BJ (cell line): ENCODE measurements around the gene KRTAP19-2. TPM values are rescaled to one million over a fixed set of nuclear protein-coding genes. Genes with fewer than 3 reads are reported as not detected.

ENCODE experiments used
- CTCF ChIA-PET: fragments of 350-600 bp; formaldehyde crosslinking; extraction: SDS; loops from one replicate; lab custom pipeline; 2021; ENCODE audit warnings: antibody characterized with exemption, inconsistent platforms; lab: Yijun Ruan, JAX
- POLR2A ChIA-PET: fragments of 300-600 bp; sonication (Branson Sonifier 250); formaldehyde crosslinking; extraction: SDS; loops from one replicate; lab custom pipeline; 2021; ENCODE audit warnings: antibody characterized with exemption; lab: Charles Lee
- DNase-seq: peaks from one replicate; pipeline ENCODE4 v3.0.0-alpha.2; 2011; ENCODE audit warnings: low read depth
- H3K27me3 ChIP-seq: 2 replicates; pipeline ENCODE4 v1.6.0; 2011; ENCODE audit warnings: low read length; ENCODE audit not compliant: control insufficient read depth, insufficient read depth
- H3K36me3 ChIP-seq: 2 replicates; pipeline ENCODE4 v1.5.1; 2011; ENCODE audit warnings: low read length; ENCODE audit not compliant: control insufficient read depth, insufficient read depth
- H3K4me3 ChIP-seq: 2 replicates; pipeline ENCODE4 v1.5.1; 2011; ENCODE audit warnings: low read depth, mild to moderate bottlenecking, control low read depth, low read length
- polyA plus RNA-seq: library from polyadenylated mRNA; depleted of rRNA; stranded (reverse); fragments of >200 nt; gene quantifications from 2 replicates; pipeline ENCODE4 v1.2.3, GENCODE V29; 2011; rRNA removed
- small RNA-seq: library from RNA; depleted of rRNA; stranded (forward); fragments of <200 nt; gene quantifications from one replicate; pipeline ENCODE3, GENCODE V24; 2012; ENCODE audit warnings: low replicate concordance, low read depth; ENCODE audit not compliant: insufficient read length
- TF ChIP-seq, protein P1 (sequence below): IDR thresholded peaks from 2 replicates; pipeline ENCODE4 v1.5.1; 2011; ENCODE audit warnings: low read depth, mild to moderate bottlenecking, control low read depth, inconsistent platforms, low read length, moderate library complexity; ENCODE audit not compliant: insufficient read depth

Gene KRTAP19-2
- polyA plus RNA-seq, 1 experiment, result not detected

DNA sequence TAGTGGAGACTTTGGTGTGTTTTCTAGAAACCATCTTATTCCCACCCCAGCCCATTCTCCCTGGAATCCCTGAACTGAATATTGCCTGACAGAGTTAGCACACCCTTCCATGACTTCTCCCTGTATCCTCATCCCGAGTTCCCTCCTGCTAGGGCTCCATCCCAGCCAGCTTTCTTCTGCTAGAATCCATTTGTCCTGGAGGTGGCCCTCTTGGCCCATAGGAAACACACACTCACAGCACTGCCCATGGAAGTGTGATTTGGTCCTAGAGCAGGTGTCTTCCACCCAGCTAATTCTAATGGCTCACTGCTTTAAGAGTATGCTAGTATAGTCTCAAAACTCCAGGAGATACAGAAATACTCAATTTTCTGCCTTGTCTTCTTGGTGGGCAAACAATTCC lies 43.0 kb downstream of the KRTAP19-2 start:
- no peak for DNase-seq
- POLR2A ChIA-PET, result no interaction called here
- H3K4me3 ChIP-seq, result no peak overlapping the region
- no peaks in the 10 kb centered on the region for H3K27me3 ChIP-seq
- CTCF ChIA-PET, result no interaction called here
- TF ChIP-seq, protein P1, sequence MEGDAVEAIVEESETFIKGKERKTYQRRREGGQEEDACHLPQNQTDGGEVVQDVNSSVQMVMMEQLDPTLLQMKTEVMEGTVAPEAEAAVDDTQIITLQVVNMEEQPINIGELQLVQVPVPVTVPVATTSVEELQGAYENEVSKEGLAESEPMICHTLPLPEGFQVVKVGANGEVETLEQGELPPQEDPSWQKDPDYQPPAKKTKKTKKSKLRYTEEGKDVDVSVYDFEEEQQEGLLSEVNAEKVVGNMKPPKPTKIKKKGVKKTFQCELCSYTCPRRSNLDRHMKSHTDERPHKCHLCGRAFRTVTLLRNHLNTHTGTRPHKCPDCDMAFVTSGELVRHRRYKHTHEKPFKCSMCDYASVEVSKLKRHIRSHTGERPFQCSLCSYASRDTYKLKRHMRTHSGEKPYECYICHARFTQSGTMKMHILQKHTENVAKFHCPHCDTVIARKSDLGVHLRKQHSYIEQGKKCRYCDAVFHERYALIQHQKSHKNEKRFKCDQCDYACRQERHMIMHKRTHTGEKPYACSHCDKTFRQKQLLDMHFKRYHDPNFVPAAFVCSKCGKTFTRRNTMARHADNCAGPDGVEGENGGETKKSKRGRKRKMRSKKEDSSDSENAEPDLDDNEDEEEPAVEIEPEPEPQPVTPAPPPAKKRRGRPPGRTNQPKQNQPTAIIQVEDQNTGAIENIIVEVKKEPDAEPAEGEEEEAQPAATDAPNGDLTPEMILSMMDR, result no peak
- no peaks in the 10 kb centered on the region for H3K36me3 ChIP-seq

DNA sequence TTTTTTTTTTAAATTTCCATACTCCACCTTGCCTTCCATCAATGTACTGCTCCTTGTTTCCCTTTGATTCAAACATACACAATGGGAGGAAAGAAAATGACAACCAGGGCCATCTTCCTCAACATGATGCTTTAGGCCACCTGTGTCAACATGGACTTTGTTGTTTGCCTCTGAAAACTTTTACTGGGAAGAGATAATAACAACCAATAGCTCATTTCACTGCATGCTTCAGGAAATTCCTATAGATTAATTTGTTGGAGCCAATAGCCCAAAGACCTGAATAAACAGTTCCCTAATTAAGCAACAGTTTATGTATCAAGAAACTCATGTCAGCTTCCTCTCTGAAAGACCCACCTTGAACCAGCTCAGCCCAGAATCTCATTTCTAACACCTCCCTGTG lies 44.0 kb downstream of the KRTAP19-2 start:
- H3K4me3 ChIP-seq, result no peak overlapping the region
- no peaks in the 10 kb centered on the region for H3K27me3 ChIP-seq
- TF ChIP-seq, protein P1, result no peak
- CTCF ChIA-PET, result interaction anchor here (0.6 kb wide), 1 partner anchor 421 kb away, joined by 4 read pairs; no protein-coding TSS in a partner anchor
- no peaks in the 10 kb centered on the region for H3K36me3 ChIP-seq
- POLR2A ChIA-PET, result no interaction called here
- no peak for DNase-seq

DNA sequence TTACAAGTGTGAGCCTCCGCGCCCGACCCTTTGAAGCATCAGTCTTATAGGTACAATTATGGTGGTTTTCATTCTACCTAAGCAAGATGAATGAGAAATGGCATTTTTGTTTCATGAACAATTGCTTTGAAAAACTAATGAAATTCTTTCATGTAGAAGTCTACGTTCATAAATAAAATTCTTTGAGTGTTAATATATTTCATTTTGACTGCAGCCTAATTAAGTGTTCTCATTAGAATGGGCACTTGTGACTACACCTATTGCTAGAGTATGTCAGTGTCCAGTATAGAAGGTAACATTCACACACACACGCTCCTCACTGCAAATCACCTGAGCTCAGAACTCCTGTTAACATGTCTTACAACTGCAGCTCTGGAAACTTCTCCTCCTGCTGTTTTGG lies 47.3 kb downstream of the KRTAP19-2 start, which contains the start of gene KRTAP15-1:
Gene KRTAP15-1, plus strand, starts transcription at position 301 of the 400 bp plus-strand sequence. Its CDS starts 53 bp downstream, at position 354.
- Histone ChIP-seq H3K27me3 (no peaks in the 10 kb centered on the region), H3K36me3 (no peaks in the 10 kb centered on the region), H3K4me3 (no peak within 1 kb of the TSS)
- no peak for DNase-seq
- ChIA-PET CTCF (no interaction called here), POLR2A (no interaction called here)
- TF ChIP-seq, protein P1, result no peak

Small RNA genes within 50 kb of the gene (small RNA-seq; reads per million reads assigned to genes)
- not detected for gene AP000567.1
- gene KRTAP19-10P, result not detected
- not detected for gene KRTAP19-11P
- gene KRTAP19-9P, result not detected

Other genes starting within 250 kb of the KRTAP19-2 start
- gene KRTAP24-1, start 204.5 kb downstream of the KRTAP19-2 start, polyA plus RNA-seq, result not detected in 2 replicates
- not detected in 2 replicates for gene KRTAP25-1, start 197.9 kb downstream of the KRTAP19-2 start, polyA plus RNA-seq
- not detected in 2 replicates for gene KRTAP26-1, start 167.1 kb downstream of the KRTAP19-2 start, polyA plus RNA-seq
- not detected in 2 replicates for gene KRTAP27-1, start 149.7 kb downstream of the KRTAP19-2 start, polyA plus RNA-seq
- not detected in 2 replicates for gene KRTAP23-1, start 138.8 kb downstream of the KRTAP19-2 start, polyA plus RNA-seq
- gene KRTAP13-2, start 115.2 kb downstream of the KRTAP19-2 start, polyA plus RNA-seq, result not detected in 2 replicates
- not detected in 2 replicates for gene KRTAP13-1, start 91.4 kb downstream of the KRTAP19-2 start, polyA plus RNA-seq
- not detected in 2 replicates for gene KRTAP13-3, start 61.5 kb downstream of the KRTAP19-2 start, polyA plus RNA-seq
- gene KRTAP13-4, start 57.2 kb downstream of the KRTAP19-2 start, polyA plus RNA-seq, result not detected in 2 replicates
- not detected in 2 replicates for gene KRTAP15-1, start 47.2 kb downstream of the KRTAP19-2 start, polyA plus RNA-seq
- gene KRTAP19-1, start 7.1 kb downstream of the KRTAP19-2 start, polyA plus RNA-seq, result not detected in 2 replicates
- gene KRTAP19-3, start 4.6 kb upstream of the KRTAP19-2 start, polyA plus RNA-seq, result not detected in 2 replicates
- gene KRTAP19-4, start 9.7 kb upstream of the KRTAP19-2 start, polyA plus RNA-seq, result not detected in 2 replicates
- gene KRTAP19-5, start 14.7 kb upstream of the KRTAP19-2 start, polyA plus RNA-seq, result not detected in 2 replicates
- gene KRTAP19-6, start 54.4 kb upstream of the KRTAP19-2 start, polyA plus RNA-seq, result not detected in 2 replicates
- gene KRTAP19-7, start 73.9 kb upstream of the KRTAP19-2 start, polyA plus RNA-seq, result not detected in 2 replicates
- gene KRTAP22-2, start 103.0 kb upstream of the KRTAP19-2 start, polyA plus RNA-seq, result not detected in 2 replicates
- not detected in 2 replicates for gene KRTAP6-3, start 105.0 kb upstream of the KRTAP19-2 start, polyA plus RNA-seq
- gene KRTAP6-2, start 111.5 kb upstream of the KRTAP19-2 start, polyA plus RNA-seq, result not detected in 2 replicates
- gene KRTAP22-1, start 113.7 kb upstream of the KRTAP19-2 start, polyA plus RNA-seq, result not detected in 2 replicates
- gene KRTAP6-1, start 126.5 kb upstream of the KRTAP19-2 start, polyA plus RNA-seq, result not detected in 2 replicates
- not detected in 2 replicates for gene KRTAP20-1, start 129.0 kb upstream of the KRTAP19-2 start, polyA plus RNA-seq
- gene KRTAP20-4, start 133.2 kb upstream of the KRTAP19-2 start, polyA plus RNA-seq, result not detected in 2 replicates
- gene KRTAP20-2, start 147.8 kb upstream of the KRTAP19-2 start, polyA plus RNA-seq, result not detected in 2 replicates
- gene KRTAP20-3, start 155.4 kb upstream of the KRTAP19-2 start, polyA plus RNA-seq, result not detected in 2 replicates
- not detected in 2 replicates for gene KRTAP21-3, start 231.3 kb upstream of the KRTAP19-2 start, polyA plus RNA-seq